Astrocyte of the spinal cord (primary cell): ENCODE measurements around the gene ELFN2.

Source experiments
- DNase-seq: peaks from one replicate; pipeline ENCODE4 v3.0.0; 2011; ENCODE audit warnings: low read depth, low spot score
- H3K4me3 ChIP-seq: 2 replicates; pipeline ENCODE4 v1.5.1; 2011; ENCODE audit warnings: low read depth, mild to moderate bottlenecking, low read length, moderate library complexity
- in situ Hi-C: cut with HindIII; loops from 2 replicates; pipeline ENCODE4 v1.10.0; 2017; ENCODE audit warnings: low sequenced_read_pairs
- TF ChIP-seq, protein P1 (sequence below): IDR thresholded peaks from 2 replicates; pipeline ENCODE4 v1.5.1; 2012; ENCODE audit warnings: low read depth, mild to moderate bottlenecking, low read length, inconsistent platforms

Gene ELFN2

DNA sequence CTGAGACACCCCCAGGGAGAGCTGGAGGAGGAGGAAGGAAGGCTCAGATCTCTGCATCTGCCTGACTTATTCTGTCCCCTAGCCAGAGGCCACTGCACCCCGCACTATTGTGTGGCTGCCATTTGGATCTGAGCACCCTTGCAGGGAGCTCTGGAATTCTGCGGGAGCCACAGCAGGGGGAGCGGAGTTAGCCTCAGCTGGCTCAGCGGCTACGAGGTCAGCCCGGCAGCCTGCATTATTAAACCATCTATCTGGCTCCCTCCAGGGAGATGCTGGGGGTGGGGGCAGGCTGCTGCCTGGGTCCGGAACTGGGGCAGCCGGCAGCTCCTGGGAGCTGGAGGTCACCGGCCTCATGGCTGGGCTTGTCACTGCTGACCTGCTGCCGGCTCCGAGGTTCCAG is 6.5 kb upstream of the ELFN2 start:
- in situ Hi-C loops, result no loop called here
- no peak overlapping the region for H3K4me3 ChIP-seq
- no peak for DNase-seq
- TF ChIP-seq, protein P1, sequence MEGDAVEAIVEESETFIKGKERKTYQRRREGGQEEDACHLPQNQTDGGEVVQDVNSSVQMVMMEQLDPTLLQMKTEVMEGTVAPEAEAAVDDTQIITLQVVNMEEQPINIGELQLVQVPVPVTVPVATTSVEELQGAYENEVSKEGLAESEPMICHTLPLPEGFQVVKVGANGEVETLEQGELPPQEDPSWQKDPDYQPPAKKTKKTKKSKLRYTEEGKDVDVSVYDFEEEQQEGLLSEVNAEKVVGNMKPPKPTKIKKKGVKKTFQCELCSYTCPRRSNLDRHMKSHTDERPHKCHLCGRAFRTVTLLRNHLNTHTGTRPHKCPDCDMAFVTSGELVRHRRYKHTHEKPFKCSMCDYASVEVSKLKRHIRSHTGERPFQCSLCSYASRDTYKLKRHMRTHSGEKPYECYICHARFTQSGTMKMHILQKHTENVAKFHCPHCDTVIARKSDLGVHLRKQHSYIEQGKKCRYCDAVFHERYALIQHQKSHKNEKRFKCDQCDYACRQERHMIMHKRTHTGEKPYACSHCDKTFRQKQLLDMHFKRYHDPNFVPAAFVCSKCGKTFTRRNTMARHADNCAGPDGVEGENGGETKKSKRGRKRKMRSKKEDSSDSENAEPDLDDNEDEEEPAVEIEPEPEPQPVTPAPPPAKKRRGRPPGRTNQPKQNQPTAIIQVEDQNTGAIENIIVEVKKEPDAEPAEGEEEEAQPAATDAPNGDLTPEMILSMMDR, result no peak

DNA sequence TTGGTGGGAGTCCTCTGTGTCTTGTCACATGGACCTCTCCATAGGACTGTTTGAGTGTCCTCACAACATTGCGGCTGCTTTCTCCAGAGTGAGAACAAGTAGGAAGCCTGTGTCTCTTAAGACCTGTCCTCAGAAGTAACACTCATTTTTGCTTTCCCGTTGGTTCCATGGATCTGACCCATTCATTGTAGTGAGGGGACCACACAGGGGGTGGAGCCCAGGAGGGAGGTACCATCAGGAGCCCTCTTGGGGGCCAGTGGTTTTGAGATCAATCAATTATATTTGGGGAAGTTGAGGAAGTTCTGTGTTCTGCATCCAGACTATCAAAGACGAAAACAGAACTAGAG is 5.4 kb upstream of the ELFN2 start:
- H3K4me3 ChIP-seq, result no peak overlapping the region
- in situ Hi-C loops, result no loop called here
- DNase-seq, result no peak
- TF ChIP-seq, protein P1, result no peak

DNA sequence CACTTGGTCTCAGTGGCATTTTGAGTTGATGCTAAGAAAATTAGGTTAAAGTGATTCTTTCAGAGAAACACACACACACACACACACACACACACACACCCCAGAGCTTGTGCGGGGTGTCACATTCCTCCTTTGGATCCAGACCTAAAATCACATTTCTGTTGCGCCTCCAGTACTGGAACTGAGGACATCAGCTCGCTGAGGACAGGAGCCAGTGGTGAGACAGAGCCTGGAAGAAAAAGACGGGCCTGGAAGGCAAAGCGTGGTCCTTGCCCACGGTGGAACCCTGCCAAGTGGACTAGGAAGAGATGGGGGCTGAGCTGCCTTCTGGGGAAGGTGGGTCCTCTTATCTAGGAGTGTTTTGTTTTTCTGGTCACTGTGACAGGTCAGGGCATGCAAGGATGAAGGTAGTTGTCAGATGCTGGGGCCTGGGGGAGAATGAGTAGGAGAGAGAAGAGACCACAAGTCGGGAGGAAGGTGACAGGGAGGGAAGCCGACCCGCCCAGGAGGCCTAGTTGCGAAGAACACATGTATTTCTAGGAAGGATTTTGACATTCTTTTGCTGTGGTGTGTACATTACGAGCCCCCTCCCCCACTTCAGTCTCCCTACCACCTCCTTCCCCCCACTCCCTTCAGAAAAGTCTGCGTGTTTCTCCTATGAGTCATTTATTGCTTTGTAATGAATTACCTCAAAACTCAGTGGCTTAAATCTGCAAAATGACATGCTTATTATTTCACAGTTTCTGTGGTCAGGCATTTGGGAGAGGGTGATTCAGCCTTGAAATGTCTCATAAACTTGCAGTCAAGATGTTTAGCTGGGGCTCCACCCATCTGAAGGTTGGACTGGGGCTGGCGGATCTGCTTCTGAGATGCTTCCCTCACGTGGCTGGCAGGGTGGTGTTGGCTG is 4.8 kb upstream of the ELFN2 start:
- no peak overlapping the region for H3K4me3 ChIP-seq
- in situ Hi-C loops, result no loop called here
- peak; percentile 99 for DNase-seq
- TF ChIP-seq, protein P1, result no peak

DNA sequence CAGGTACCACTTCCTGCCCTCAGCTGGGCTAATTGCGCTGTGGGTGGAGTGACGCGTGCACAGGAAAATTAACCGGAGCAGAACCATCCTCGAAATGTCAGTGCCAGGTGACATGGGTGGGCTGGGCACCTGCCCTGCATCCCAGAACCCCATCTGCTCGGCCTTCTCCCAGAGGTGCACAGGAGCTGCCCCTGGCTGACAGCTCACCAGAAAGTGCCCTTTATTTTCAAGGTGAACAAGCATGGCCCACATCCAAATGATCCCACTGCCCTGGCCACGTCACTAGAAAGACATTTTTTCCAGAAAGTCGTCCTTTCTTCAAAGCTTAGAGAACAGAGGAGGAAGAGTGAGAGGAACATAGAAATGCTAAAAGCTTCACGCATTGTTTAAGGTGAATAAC is 4.1 kb upstream of the ELFN2 start:
- no peak for DNase-seq
- in situ Hi-C loops, result no loop called here

DNA sequence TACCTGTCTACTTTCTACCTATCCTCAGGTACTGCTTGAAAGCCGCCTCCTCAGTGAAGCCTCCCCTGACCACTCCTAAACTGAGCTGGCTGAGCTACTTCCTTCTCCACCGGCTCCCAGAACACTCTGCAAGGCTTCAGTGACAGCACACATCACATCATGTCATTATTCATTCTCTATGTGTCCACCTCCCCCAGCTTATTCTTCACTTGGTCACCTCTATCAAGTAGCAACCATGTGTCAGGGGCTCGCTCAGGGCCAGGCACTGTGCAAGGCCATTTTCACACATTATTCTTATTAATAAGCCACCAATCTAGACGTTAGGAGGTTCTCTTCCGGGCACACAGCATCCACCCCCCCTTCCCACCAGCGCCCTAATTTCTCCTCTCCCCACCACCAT is 3.7 kb upstream of the ELFN2 start:
- DNase-seq, result no peak
- TF ChIP-seq, protein P1, result no peak
- H3K4me3 ChIP-seq, result no peak overlapping the region
- in situ Hi-C loops, result no loop called here

More for the DNA sequence above, 4.1 kb upstream of the ELFN2 start:
- TF ChIP-seq, protein P1, result no peak
- H3K4me3 ChIP-seq, result no peak overlapping the region

DNA sequence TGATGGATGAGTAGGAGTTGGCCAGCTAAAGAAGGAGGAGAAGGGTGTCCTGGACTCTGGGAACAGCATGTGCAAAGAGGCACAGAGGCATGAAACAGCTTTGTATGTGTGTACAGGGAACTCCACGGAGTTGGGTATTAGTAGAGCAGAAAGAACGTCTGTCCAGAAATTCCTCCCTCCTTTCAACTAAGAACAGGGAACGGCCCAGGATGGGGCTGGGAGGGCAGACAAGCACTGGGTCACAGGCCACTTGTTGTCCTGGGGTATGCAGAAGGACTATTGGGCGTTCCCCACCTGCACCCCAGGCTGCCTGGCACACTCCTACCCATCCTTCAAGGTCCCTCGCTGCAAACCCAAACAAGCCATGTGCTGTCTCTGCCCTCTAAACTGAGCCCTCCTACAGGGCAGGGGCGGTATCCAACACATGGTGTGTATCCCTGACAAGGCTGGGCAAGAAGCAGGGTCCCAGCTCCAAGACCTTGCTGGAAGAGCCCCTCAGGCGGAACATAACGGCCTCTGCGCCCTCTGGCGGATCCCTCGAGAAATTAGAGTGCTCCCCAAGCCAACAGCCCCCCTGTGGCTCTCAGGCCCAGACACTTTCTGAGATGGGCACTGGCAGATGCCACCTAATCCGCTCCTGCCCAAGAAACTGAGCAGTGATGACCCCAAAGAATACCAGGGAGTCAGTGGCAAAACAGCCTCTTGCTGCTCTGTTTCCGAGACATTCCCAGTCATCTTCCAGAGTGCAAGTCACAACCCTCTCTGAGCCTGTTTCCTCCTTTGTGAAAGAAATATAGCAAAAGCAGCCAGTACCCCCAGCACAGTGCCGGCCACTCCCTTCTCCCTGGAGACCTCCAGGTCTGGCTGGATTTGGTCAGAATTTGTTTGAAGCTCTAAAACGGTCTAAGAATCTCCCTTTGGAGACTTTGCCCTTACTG is 1.6 kb upstream of the ELFN2 start:
- H3K4me3 ChIP-seq, result no peak overlapping the region
- TF ChIP-seq, protein P1, result peak; percentile 84
- peak; percentile 47 for DNase-seq
- in situ Hi-C loops, result no loop called here
